Measurements from ENCODE around the gene CHADL. TPM values are rescaled to one million over a fixed set of nuclear protein-coding genes. Genes with fewer than 3 reads are reported as not detected.

CHADL gene
- total RNA-seq, 4 donors from 2014 or later: 2.0 to 4.5 (median 3.2) TPM

DNA sequence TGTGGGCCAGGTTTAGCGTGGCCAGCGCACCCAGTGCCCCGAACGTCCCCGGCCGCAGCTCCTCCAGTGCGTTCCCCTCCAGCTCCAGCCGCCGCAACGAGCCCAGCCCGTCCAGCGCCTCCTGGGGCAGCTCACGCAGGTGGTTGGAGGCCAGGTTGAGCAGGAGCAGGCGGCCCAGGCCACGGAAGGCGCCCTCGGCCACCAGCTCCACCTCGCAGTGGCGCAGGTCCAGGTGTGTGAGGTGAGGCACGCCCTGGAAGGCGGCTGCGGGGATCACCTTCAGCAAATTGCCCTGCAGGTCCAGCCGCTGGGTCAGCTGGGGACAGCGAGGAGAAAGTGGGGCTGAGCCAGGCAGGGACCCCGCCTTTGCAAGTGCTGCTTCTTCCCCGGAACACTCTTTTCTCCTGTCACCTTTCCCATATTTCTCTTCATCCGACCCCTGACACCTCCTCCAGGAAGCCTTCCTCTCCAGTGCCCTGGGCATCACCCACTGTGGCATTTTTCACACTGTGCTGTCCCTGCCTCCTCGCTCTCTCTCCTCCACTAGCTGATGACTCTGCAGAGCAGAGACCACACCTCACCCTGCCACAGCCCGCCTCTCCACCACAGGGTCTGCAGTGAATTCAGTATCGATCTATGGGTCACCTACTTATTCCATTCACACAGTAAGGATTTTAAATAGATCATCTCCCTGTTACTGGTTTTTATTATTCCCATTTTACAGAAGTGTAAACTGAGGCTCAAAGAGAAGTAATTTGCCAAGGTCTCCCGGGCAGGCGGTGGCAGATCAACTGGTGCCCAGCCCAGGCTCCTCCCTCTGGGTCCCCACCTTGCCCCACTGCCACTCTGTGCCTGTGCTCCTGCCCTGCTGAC is 1.9 kb downstream of the CHADL start:
- H3K27ac ChIP-seq: peak overlapping the region; percentile 57 to 75 (median 60)
- intact Hi-C loops (cut with DNase I): no loop called here

DNA sequence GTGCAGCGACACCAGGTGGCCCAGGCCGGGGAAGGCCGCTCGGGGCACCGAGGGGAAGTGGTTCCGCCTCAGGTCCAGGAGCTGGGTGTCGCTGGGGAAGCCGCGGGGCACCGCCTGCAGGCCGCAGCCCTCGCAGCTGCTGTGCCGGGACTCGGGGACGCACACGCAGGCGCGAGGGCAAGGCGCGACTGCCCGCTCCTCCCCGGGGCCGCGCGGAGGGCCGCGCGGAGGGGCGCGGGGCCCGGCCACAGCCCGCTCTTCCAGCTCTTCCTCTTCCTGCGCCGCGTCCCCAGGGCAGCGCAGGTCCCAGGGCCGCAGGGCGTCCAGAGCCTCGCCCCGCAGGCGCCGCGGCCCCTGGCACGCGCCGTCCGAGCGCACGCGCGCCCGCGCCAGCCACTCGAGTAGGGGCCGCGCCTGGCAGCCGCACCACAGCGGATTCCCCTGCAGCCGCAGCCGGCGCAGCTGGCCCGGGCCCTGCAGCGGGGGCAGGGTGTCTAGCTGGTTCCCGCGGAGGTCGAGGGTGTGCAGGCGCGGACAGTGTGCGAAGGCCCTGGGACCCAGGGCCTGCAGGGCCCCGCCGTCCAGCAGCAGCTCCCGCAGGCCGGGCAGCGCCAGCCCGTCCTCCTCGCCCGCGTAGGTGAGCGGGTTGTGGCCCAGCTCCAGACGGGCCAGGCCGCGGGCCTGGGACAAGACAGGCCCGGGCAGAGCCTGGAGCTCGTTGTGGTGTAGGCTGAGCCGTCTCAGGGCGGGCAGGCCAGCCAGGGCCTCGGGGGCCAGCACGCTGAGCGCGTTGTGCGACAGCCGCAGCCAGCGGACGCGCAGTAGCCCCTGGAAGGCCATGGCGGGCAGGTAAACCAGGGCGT is 2.8 kb downstream of the CHADL start:
- peak overlapping the region; percentile 57 to 75 (median 60) for H3K27ac ChIP-seq
- H3K36me3 ChIP-seq: no peaks in the 10 kb centered on the region
- DNase-seq: no peak
- peak overlapping the region; percentile 44 to 77 (median 54) for H3K4me3 ChIP-seq
- peaks cover 17 to 44% (median 22%) of the 10 kb centered on the region in 3 donors for H3K4me1 ChIP-seq
- H3K27me3 ChIP-seq: no peaks in the 10 kb centered on the region
- TF ChIP-seq, protein P1, sequence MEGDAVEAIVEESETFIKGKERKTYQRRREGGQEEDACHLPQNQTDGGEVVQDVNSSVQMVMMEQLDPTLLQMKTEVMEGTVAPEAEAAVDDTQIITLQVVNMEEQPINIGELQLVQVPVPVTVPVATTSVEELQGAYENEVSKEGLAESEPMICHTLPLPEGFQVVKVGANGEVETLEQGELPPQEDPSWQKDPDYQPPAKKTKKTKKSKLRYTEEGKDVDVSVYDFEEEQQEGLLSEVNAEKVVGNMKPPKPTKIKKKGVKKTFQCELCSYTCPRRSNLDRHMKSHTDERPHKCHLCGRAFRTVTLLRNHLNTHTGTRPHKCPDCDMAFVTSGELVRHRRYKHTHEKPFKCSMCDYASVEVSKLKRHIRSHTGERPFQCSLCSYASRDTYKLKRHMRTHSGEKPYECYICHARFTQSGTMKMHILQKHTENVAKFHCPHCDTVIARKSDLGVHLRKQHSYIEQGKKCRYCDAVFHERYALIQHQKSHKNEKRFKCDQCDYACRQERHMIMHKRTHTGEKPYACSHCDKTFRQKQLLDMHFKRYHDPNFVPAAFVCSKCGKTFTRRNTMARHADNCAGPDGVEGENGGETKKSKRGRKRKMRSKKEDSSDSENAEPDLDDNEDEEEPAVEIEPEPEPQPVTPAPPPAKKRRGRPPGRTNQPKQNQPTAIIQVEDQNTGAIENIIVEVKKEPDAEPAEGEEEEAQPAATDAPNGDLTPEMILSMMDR (IDR thresholded peaks at IDR 0.05): peak; percentile 61 to 85 (median 73)
- TF ChIP-seq POLR2A (IDR thresholded peaks at IDR 0.05): peak in 1 of 4 donors; percentile 14
- WGBS, 2 donors: 0 to 60% methylated on average over 1 to 7 of the region's 97 CpGs
- H3K9me3 ChIP-seq: no peaks in the 10 kb centered on the region
- intact Hi-C loops (cut with DNase I): no loop called here

More for the DNA sequence above, 1.9 kb downstream of the CHADL start:
- H3K4me1 ChIP-seq: peaks cover 17 to 52% (median 22%) of the 10 kb centered on the region in 3 donors
- no peaks in the 10 kb centered on the region for H3K9me3 ChIP-seq
- WGBS, 2 donors: 56 to 62% methylated on average over 9 to 15 of the region's 32 CpGs
- TF ChIP-seq POLR2A (IDR thresholded peaks at IDR 0.05): no peak
- TF ChIP-seq, protein P1 (IDR thresholded peaks at IDR 0.05): no peak
- DNase-seq: no peak
- H3K27me3 ChIP-seq: no peaks in the 10 kb centered on the region
- no peaks in the 10 kb centered on the region for H3K36me3 ChIP-seq
- H3K4me3 ChIP-seq: peak overlapping the region; percentile 44 to 77 (median 54)

DNA sequence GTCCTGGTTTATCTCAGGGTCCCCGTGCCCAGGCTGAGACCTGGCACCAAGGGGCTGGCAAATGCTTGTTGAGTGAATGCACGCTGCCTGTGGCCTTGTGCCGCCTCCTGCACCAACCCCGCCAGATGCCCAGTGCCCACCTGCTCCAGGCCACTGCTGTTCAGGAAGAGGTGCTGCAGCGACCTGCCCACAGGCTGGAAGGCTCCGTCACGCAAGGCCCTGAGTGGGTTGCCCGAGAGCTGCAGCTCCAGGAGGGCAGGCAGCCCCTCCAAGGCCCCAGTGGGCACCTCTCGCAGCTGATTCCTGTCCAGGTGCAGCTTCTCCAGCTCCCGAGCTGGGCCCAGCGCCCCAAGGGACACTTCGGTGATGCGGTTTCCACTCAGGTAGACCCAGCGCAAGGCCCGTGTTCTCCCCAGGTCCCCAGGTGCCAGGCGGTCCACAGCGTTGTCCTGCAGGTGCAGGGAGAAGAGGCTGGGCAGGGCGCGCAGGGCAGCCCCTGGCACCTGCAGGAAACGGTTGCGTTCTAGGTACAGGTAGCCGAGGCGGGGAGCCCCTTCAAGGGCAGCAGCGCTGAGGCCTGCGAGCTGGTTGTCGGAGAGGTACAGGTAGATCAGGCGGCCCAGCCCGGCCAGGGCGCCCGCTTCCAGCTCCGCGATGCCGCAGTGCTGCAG is 3.6 kb downstream of the CHADL start:
- DNase-seq: no peak
- 17 to 73% methylated on average over 2 to 6 of the region's 33 CpGs for WGBS, 2 donors

DNA sequence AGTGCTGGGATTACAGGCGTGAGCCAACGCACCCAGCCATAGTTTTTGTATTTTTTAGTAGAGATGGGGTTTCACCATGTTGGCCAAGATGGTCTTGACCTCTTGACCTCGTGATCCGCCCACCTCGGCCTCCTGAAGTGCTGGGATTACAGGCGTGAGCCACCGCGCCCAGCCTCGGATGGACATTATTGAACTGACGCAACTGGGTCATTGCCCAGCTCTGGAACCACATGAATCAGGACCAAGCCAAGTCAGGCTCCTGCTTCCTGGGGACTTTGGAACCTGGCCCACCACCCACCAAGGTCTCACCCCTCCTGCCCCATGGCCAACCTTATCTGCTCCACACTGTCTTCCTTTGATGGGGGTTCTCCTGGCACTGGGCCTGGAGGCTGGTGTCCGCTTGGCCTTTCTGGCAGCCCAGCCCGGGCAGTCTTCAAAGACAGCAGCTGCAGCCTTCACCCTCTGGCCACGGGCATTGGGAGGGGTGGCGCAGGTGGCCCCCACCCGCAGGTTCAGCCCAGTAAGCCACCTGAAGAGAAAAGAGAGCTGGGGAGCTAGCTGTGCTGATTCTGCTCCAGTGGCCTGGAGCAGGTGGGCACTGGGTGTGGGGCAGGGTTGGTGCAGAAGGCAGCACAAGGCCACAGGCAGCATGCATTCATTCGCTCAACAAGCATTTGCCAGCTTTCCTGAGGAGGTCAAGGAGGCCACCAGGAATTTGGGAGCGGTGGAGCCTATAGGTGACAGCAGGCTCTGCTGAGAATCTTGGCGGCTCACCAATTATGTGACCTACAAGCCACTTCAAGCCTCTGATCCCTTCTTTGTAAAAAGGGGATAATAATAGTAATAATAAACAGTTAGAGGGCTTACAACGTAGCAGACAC is 5.7 kb downstream of the CHADL start:
- H3K36me3 ChIP-seq: peaks cover 0 to 10% (median 0%) of the 10 kb centered on the region in 3 donors
- H3K27ac ChIP-seq: no peak overlapping the region
- 82% methylated on average over 10 to 13 of the region's 19 CpGs for WGBS, 2 donors
- TF ChIP-seq, protein P1 (IDR thresholded peaks at IDR 0.05): no peak
- no peak for TF ChIP-seq POLR2A (IDR thresholded peaks at IDR 0.05)
- DNase-seq: no peak
- no peaks in the 10 kb centered on the region for H3K27me3 ChIP-seq
- peaks cover 17 to 43% (median 25%) of the 10 kb centered on the region in 3 donors for H3K4me1 ChIP-seq
- intact Hi-C loops (cut with DNase I): no loop called here
- H3K4me3 ChIP-seq: no peak overlapping the region
- H3K9me3 ChIP-seq: no peaks in the 10 kb centered on the region

More for the DNA sequence above, 3.6 kb downstream of the CHADL start:
- no peak for TF ChIP-seq POLR2A (IDR thresholded peaks at IDR 0.05)
- TF ChIP-seq, protein P1 (IDR thresholded peaks at IDR 0.05): no peak
- H3K4me3 ChIP-seq: peak overlapping the region; percentile 44 to 77 (median 54)
- peaks cover 17 to 42% (median 22%) of the 10 kb centered on the region in 3 donors for H3K4me1 ChIP-seq
- intact Hi-C loops (cut with DNase I): no loop called here
- H3K36me3 ChIP-seq: no peaks in the 10 kb centered on the region
- no peaks in the 10 kb centered on the region for H3K27me3 ChIP-seq
- peak overlapping the region; percentile 18 to 75 (median 60) for H3K27ac ChIP-seq
- H3K9me3 ChIP-seq: no peaks in the 10 kb centered on the region
